Hindlimb muscle (tissue), 1 donor: ENCODE results near the gene MLIP. TPM values are rescaled to one million over a fixed set of nuclear protein-coding genes. Genes with fewer than 3 reads are reported as not detected.
A peak's percentile ranks its signal among the peaks of the same experiment; 100 is the strongest.
"Not testable (repeated sequence)": the region's sequence is repeated elsewhere in the genome, so short reads cannot be mapped to it uniquely, and the experiment has no call there.

Experiments
- DNase-seq: peaks from one replicate; pipeline ENCODE4 v3.0.0-alpha.2; 2013
- polyA plus RNA-seq: library from polyadenylated mRNA; unstranded; fragments of 120-200 nt; gene quantifications from one replicate; pipeline ENCODE4 v1.2.1, GENCODE V29; 2013; ENCODE audit not compliant: insufficient read length

Gene MLIP
- polyA plus RNA-seq: 80.6 TPM

- no peak for DNase-seq
Measured at GRCh38 chr6:54111341-54112045, at the start of gene MLIP. MLIP (plus strand) TSS chr6:54111443; CDS start chr6:54111480, 37 bp downstream.

- DNase-seq: no peak
Measured at GRCh38 chr6:54063228-54063539, 48.1 kb upstream of the MLIP start.

GRCh38 chr6:54068694-54069093 is 42.5 kb upstream of the MLIP start:
- DNase-seq: no peak

GRCh38 chr6:54070025-54070424 is 41.2 kb upstream of the MLIP start:
- DNase-seq: no peak

- DNase-seq: no peak
Measured at GRCh38 chr6:54071821-54072340, 39.4 kb upstream of the MLIP start.

GRCh38 chr6:54072635-54073313 is 38.5 kb upstream of the MLIP start:
- no peak for DNase-seq

- DNase-seq: no peak
Measured at GRCh38 chr6:54073487-54073886, 37.8 kb upstream of the MLIP start.

- DNase-seq: no peak
Measured at GRCh38 chr6:54074109-54074508, 37.1 kb upstream of the MLIP start.

- peak; percentile 51 for DNase-seq
Measured at GRCh38 chr6:54074578-54075195, 36.6 kb upstream of the MLIP start.

GRCh38 chr6:54076159-54076789 is 35.0 kb upstream of the MLIP start:
- no peak for DNase-seq

- DNase-seq: not testable (repeated sequence)
Measured at GRCh38 chr6:54081499-54081898, 29.7 kb upstream of the MLIP start.

GRCh38 chr6:54083287-54083686 is 28.0 kb upstream of the MLIP start:
- no peak for DNase-seq

- DNase-seq: no peak
Measured at GRCh38 chr6:54084231-54084630, 27.0 kb upstream of the MLIP start.

- no peak for DNase-seq
Measured at GRCh38 chr6:54085047-54085446, 26.2 kb upstream of the MLIP start.

- DNase-seq: peak; percentile 57
Measured at GRCh38 chr6:54085541-54085940, 25.7 kb upstream of the MLIP start.

GRCh38 chr6:54086439-54086838 is 24.8 kb upstream of the MLIP start:
- DNase-seq: no peak

GRCh38 chr6:54087721-54088120 is 23.5 kb upstream of the MLIP start:
- no peak for DNase-seq

GRCh38 chr6:54093326-54093948 is 17.8 kb upstream of the MLIP start:
- DNase-seq: no peak

GRCh38 chr6:54094293-54094692 is 16.9 kb upstream of the MLIP start:
- DNase-seq: no peak

GRCh38 chr6:54094786-54095185 is 16.5 kb upstream of the MLIP start:
- DNase-seq: no peak

- no peak for DNase-seq
Measured at GRCh38 chr6:54095723-54096122, 15.5 kb upstream of the MLIP start.

- no peak for DNase-seq
Measured at GRCh38 chr6:54096811-54097210, 14.4 kb upstream of the MLIP start.

GRCh38 chr6:54097753-54098152 is 13.5 kb upstream of the MLIP start:
- no peak for DNase-seq
